Osteoblast (primary cell): Measurements from ENCODE around the gene ATG13. TPM values are rescaled to one million over a fixed set of nuclear protein-coding genes. Genes with fewer than 3 reads are reported as not detected.
A peak's percentile ranks its signal among the peaks of the same experiment; 100 is the strongest.
"Not testable (repeated sequence)": the region's sequence is repeated elsewhere in the genome, so short reads cannot be mapped to it uniquely, and the experiment has no call there.

Source experiments
- DNase-seq: peaks from one replicate; pipeline ENCODE4 v3.0.0; 2011; ENCODE audit warnings: low spot score, mixed read lengths; ENCODE audit not compliant: insufficient read length; ENCODE audit errors: missing footprints
- H2AFZ ChIP-seq: 2 replicates; pipeline ENCODE4 v1.6.0; 2011; ENCODE audit warnings: mild to moderate bottlenecking, low read length
- H3K27ac ChIP-seq: 2 replicates; pipeline ENCODE4 v1.5.1; 2011; ENCODE audit warnings: mild to moderate bottlenecking, low read depth, low read length, moderate library complexity
- H3K27me3 ChIP-seq: 2 replicates; pipeline ENCODE4 v1.6.0; 2012; ENCODE audit warnings: mild to moderate bottlenecking, control low read depth, inconsistent platforms, low read length, moderate library complexity; ENCODE audit not compliant: insufficient read depth
- H3K36me3 ChIP-seq: 2 replicates; pipeline ENCODE4 v1.5.1; 2011; ENCODE audit warnings: mild to moderate bottlenecking, low read length, control low read depth, moderate library complexity; ENCODE audit not compliant: insufficient read depth
- H3K4me1 ChIP-seq: 2 replicates; pipeline ENCODE4 v1.5.1; 2011; ENCODE audit warnings: mild to moderate bottlenecking, low read length, control low read depth, moderate library complexity; ENCODE audit not compliant: insufficient read depth
- H3K4me2 ChIP-seq: 2 replicates; pipeline ENCODE4 v1.6.0; 2011; ENCODE audit warnings: mild to moderate bottlenecking, low read length; ENCODE audit not compliant: insufficient read depth
- H3K4me3 ChIP-seq: fragments of 200-600 bp; sonication (generic); 3 replicates; pipeline ENCODE4 v1.5.1; 2012; ENCODE audit warnings: mild to moderate bottlenecking, low read length, inconsistent platforms; ENCODE audit not compliant: insufficient read depth
- H3K79me2 ChIP-seq: 2 replicates; pipeline ENCODE4 v1.6.0; 2012; ENCODE audit warnings: mild to moderate bottlenecking, low read length, control low read depth, inconsistent platforms; ENCODE audit not compliant: insufficient read depth
- H3K9me3 ChIP-seq: 2 replicates; pipeline ENCODE4 v1.5.1; 2011; ENCODE audit warnings: low read depth, low read length, control low read depth
- H4K20me1 ChIP-seq: 2 replicates; pipeline ENCODE4 v1.6.0; 2012; ENCODE audit warnings: mild to moderate bottlenecking, low read length, control low read depth; ENCODE audit not compliant: insufficient read depth
- total RNA-seq: library from RNA; depleted of rRNA; stranded (reverse); fragments of >200 nt; gene quantifications from 2 replicates; pipeline ENCODE4 v1.2.3, GENCODE V29; 2012
- TF ChIP-seq, protein P1 (sequence below): IDR thresholded peaks from 2 replicates; pipeline ENCODE4 v1.5.1; 2011; ENCODE audit warnings: mild to moderate bottlenecking, low read depth, low read length, moderate library complexity; ENCODE audit errors: extremely low read depth

The ATG13 gene
- total RNA-seq, 1 donor = 70.9 TPM

DNA sequence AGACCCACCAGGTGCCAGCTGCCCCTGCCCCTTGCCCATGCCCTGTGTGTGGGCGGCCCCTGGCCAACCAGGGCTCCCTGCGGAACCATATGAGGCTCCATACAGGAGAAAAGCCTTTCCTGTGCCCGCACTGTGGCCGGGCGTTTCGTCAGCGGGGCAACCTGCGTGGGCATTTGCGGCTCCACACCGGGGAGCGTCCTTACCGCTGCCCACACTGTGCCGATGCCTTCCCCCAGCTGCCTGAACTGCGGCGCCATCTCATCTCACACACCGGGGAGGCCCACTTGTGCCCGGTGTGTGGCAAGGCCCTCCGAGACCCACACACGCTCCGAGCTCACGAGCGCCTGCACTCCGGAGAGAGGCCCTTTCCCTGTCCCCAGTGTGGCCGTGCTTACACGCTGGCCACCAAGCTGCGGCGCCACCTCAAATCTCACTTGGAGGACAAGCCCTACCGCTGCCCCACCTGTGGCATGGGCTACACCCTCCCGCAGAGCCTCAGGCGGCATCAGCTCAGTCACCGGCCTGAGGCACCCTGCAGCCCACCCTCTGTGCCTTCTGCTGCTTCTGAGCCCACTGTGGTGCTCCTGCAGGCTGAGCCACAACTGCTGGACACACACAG lies 87.8 kb downstream of the ATG13 start:
- H3K9me3 ChIP-seq = no peaks in the 10 kb centered on the region
- H2AFZ ChIP-seq = no peak overlapping the region
- TF ChIP-seq, protein P1, sequence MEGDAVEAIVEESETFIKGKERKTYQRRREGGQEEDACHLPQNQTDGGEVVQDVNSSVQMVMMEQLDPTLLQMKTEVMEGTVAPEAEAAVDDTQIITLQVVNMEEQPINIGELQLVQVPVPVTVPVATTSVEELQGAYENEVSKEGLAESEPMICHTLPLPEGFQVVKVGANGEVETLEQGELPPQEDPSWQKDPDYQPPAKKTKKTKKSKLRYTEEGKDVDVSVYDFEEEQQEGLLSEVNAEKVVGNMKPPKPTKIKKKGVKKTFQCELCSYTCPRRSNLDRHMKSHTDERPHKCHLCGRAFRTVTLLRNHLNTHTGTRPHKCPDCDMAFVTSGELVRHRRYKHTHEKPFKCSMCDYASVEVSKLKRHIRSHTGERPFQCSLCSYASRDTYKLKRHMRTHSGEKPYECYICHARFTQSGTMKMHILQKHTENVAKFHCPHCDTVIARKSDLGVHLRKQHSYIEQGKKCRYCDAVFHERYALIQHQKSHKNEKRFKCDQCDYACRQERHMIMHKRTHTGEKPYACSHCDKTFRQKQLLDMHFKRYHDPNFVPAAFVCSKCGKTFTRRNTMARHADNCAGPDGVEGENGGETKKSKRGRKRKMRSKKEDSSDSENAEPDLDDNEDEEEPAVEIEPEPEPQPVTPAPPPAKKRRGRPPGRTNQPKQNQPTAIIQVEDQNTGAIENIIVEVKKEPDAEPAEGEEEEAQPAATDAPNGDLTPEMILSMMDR = no peak
- no peak for DNase-seq
- H3K27ac ChIP-seq = no peak overlapping the region
- H3K4me1 ChIP-seq = peaks cover 7% of the 10 kb centered on the region
- peaks cover 16% of the 10 kb centered on the region for H4K20me1 ChIP-seq
- peaks cover 44% of the 10 kb centered on the region for H3K36me3 ChIP-seq
- H3K4me2 ChIP-seq = no peak overlapping the region
- no peak overlapping the region for H3K4me3 ChIP-seq
- peaks cover 47% of the 10 kb centered on the region for H3K79me2 ChIP-seq
- H3K27me3 ChIP-seq = no peaks in the 10 kb centered on the region

DNA sequence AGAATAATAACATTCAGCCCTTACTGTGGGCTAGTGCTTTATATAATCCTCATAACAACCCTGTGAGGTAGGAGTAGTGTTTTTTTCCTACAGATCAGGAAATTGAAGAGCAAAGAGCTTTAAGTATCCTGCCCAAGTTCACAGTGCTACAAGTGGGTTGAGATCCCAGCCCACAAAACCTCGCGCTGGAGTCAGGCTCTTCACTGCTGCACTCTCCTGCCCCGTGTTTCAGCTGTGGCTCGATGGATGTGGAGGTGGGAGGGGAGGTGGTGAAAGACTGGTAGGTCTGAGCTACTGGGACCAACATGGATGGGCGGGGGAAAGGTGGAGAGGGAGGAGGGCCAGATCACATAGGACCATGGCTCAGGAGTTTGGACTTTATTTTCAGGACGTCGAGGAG lies 89.5 kb downstream of the ATG13 start:
- H3K27me3 ChIP-seq = no peaks in the 10 kb centered on the region
- peaks cover 40% of the 10 kb centered on the region for H3K36me3 ChIP-seq
- no peaks in the 10 kb centered on the region for H3K9me3 ChIP-seq
- peaks cover 33% of the 10 kb centered on the region for H3K79me2 ChIP-seq
- no peak overlapping the region for H3K4me2 ChIP-seq
- peaks cover 17% of the 10 kb centered on the region for H3K4me1 ChIP-seq
- DNase-seq = no peak
- H3K4me3 ChIP-seq = no peak overlapping the region
- peaks cover 16% of the 10 kb centered on the region for H4K20me1 ChIP-seq
- TF ChIP-seq, protein P1 = no peak
- no peak overlapping the region for H3K27ac ChIP-seq
- H2AFZ ChIP-seq = no peak overlapping the region

DNA sequence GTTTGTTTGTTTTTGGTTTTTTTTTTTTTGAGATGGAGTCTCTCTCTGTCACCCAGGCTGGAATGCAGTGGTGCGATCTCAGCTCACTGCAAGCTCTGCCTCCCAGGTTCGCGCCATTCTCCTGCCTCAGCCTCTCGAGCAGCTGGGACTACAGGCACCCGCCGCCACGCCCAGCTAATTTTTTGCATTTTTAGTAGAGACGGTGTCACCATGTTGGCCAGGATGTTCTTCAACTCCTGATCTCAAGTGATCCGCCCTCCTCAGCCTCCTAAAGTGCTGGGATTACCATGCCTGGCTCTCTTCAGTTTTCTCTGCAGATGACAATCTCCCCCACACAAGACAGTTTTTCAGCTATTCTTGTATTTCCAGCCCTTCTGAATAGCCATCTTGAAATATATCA lies 92.0 kb downstream of the ATG13 start:
- not testable (repeated sequence) for H3K27me3 ChIP-seq, H3K27ac ChIP-seq, H3K4me3 ChIP-seq, H3K9me3 ChIP-seq, DNase-seq, H3K4me2 ChIP-seq, H4K20me1 ChIP-seq, H2AFZ ChIP-seq
- peaks cover 25% of the 10 kb centered on the region for H3K4me1 ChIP-seq
- H3K36me3 ChIP-seq = peaks cover 20% of the 10 kb centered on the region
- H3K79me2 ChIP-seq = peaks cover 12% of the 10 kb centered on the region

GRCh38 chr11:46710821-46711269 lies 93.5 kb downstream of the ATG13 start:
- Histone ChIP-seq H2AFZ (peak overlapping the region; percentile 56), H3K4me2 (peak overlapping the region; percentile 27), H4K20me1 (peaks cover 3% of the 10 kb centered on the region), H3K4me1 (peaks cover 31% of the 10 kb centered on the region), H3K4me3 (no peak overlapping the region), H3K27me3 (no peaks in the 10 kb centered on the region), H3K36me3 (peaks cover 5% of the 10 kb centered on the region), H3K9me3 (no peaks in the 10 kb centered on the region), H3K27ac (peak overlapping the region; percentile 94), H3K79me2 (peaks cover 1% of the 10 kb centered on the region)
- TF ChIP-seq, protein P1 = no peak
- DNase-seq = peak; percentile 92
